Gastrocnemius medialis (tissue), 4 donors: ENCODE data around the gene PLCL1. TPM values are rescaled to one million over a fixed set of nuclear protein-coding genes. Genes with fewer than 3 reads are reported as not detected.

Source experiments
- ATAC-seq, 2 donors: fragments of 150-250 bp; one replicate each; pipeline ENCODE4 v1.9.1; 2016
- DNase-seq, 2 donors: peaks; one replicate each; pipeline ENCODE4 v3.0.0-alpha.2; 2019
- H3K27ac ChIP-seq, 4 donors: fragments of 200-600 bp; sonication (generic); 1 replicate in 1 of 4; 2 replicates in 3 of 4; pipeline ENCODE4 v1.5.1; 2016 to 2018; ENCODE audit warnings: mild to moderate bottlenecking in 2 of 4, moderate library complexity in 1 of 4
- H3K27me3 ChIP-seq, 3 donors: fragments of 200-600 bp; sonication (generic) in 2 of 3; 1 replicate in 1 of 3; 2 replicates in 2 of 3; pipeline versions ENCODE4 v1.5.1 to v1.6.0; 2016 to 2019; ENCODE audit warnings: mild to moderate bottlenecking in 1 of 3, moderate library complexity in 1 of 3
- H3K36me3 ChIP-seq, 2 donors: fragments of 200-600 bp; sonication (generic) in 1 of 2; one replicate each; pipeline ENCODE4 v1.5.1; 2017 to 2018
- H3K4me1 ChIP-seq, 2 donors: fragments of 200-600 bp; sonication (generic) in 1 of 2; one replicate each; pipeline ENCODE4 v1.5.1; 2016 to 2017; ENCODE audit warnings: mild to moderate bottlenecking in 2 of 2
- H3K4me3 ChIP-seq, 4 donors: fragments of 200-600 bp; sonication (generic) in 3 of 4; 1 replicate in 1 of 4; 2 replicates in 3 of 4; pipeline ENCODE4 v1.5.1; 2016 to 2019; ENCODE audit warnings: mild to moderate bottlenecking in 2 of 4
- H3K9me3 ChIP-seq, 3 donors: fragments of 200-600 bp; sonication (generic) in 2 of 3; 1 replicate in 1 of 3; 2 replicates in 2 of 3; pipeline ENCODE4 v1.5.1; 2016 to 2019
- CTCF ChIP-seq, 5 experiments: fragments of 450-650 bp in 3 of 5; fragments of 200-600 bp in 2 of 5; sonication (generic) in 2 of 5; IDR thresholded peaks in 4 of 5; conservative IDR thresholded peaks in 1 of 5; 1 replicate in 4 of 5; 2 replicates in 1 of 5; pipeline ENCODE4 v1.5.1; 2016 to 2019; ENCODE audit warnings: antibody characterized with exemption in 5 of 5, mild to moderate bottlenecking in 3 of 5, moderate library complexity in 3 of 5
- POLR2A ChIP-seq, 2 donors: fragments of 450-650 bp; IDR thresholded peaks; one replicate each; pipeline ENCODE4 v1.6.1; 2017; ENCODE audit warnings: antibody characterized with exemption in 2 of 2, mild to moderate bottlenecking in 2 of 2, moderate library complexity in 2 of 2
- in situ Hi-C, 4 donors: fragments of 200-750 bp; cut with MboI; loops; one replicate each; pipeline versions ENCODE4 v1.15.0 to v1.8.0; 2017; ENCODE audit warnings: low sequenced_read_pairs in 4 of 4
- intact Hi-C: fragments of 100-400 bp; cut with DNase I; formaldehyde crosslinking; loops from one replicate; pipeline ENCODE4 v1.15.1; 2023; ENCODE audit warnings: low total_unique reads
- total RNA-seq, 4 donors: library from RNA; depleted of rRNA; stranded (reverse); fragments of >200 nt; gene quantifications; one replicate each; pipeline versions ENCODE4 v1.1.0 to v1.2.3, GENCODE V29; 2016

The PLCL1 gene
- total RNA-seq, 4 donors from 2014 or later, result 5.9 to 10.7 (median 9.8) TPM

- peaks cover 23 to 65% of the 10 kb centered on the region in 2 donors for H3K4me1 ChIP-seq
- intact Hi-C loops, result no loop called here
- no peaks in the 10 kb centered on the region for H3K9me3 ChIP-seq
- DNase-seq, result no peak
- H3K4me3 ChIP-seq, result no peak overlapping the region
- in situ Hi-C loops, result no loop called here
- H3K27me3 ChIP-seq, result no peaks in the 10 kb centered on the region
- no peak for ATAC-seq
- TF ChIP-seq CTCF (IDR thresholded peaks at IDR 0.05 in 4 of 5, conservative IDR thresholded peaks at IDR 0.05 in 1 of 5), result no peak
- no peak for TF ChIP-seq POLR2A (IDR thresholded peaks at IDR 0.05)
- peaks cover 0 to 6% of the 10 kb centered on the region in 2 donors for H3K36me3 ChIP-seq
- H3K27ac ChIP-seq, result peak overlapping the region in 1 of 4 donors; percentile 36
These were observed 296.0 kb downstream of the PLCL1 start for GRCh38 chr2:198100346-198100745.

DNA sequence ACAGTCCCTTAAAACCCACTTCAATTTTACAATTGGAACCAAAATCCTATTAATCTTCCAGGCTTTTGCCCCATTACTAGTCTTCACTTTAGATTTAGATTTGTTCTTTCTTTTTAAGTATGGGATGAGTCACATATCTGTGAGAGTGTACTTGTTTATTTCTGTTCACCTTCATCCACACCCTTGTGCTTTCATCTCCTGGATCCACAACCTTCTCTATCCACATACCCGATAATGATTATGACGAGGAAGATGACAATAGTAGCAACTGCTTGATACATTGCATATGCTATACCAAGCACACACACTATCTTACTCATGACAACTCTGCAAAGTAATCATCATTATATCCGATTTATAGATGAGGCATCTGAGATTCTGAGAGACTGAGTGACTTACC, 297.3 kb downstream of the PLCL1 start:
- intact Hi-C loops (no loop called here), in situ Hi-C loops (no loop called here)
- ATAC-seq, result peak in 1 of 2 donors; percentile 46
- H3K27me3 ChIP-seq, result no peaks in the 10 kb centered on the region
- H3K36me3 ChIP-seq, result peaks cover 0 to 6% of the 10 kb centered on the region in 2 donors
- peaks cover 19 to 56% of the 10 kb centered on the region in 2 donors for H3K4me1 ChIP-seq
- H3K4me3 ChIP-seq, result no peak overlapping the region
- H3K27ac ChIP-seq, result peak overlapping the region in 1 of 4 donors; percentile 24
- no peak for DNase-seq
- TF ChIP-seq POLR2A (IDR thresholded peaks at IDR 0.05), result no peak
- no peak for TF ChIP-seq CTCF (IDR thresholded peaks at IDR 0.05 in 4 of 5, conservative IDR thresholded peaks at IDR 0.05 in 1 of 5)
- no peaks in the 10 kb centered on the region for H3K9me3 ChIP-seq

DNA sequence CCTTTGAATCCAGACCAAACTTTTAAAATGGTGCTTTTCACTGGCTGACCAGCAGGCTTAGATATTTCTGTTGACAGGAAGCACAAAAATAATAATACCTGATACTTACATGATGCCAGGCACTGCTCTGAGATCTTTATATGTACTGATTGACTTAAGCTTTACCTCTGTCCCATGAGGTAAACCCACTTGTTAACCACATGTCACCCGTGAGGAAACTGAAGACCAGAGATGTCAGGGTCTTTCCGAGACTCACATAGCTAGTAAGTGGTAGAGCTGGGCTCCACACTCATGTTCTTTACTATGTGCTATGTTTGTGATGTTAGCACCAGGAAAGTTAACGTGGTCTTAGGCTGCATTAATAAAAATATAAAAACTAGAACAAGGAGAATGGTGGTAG, 297.7 kb downstream of the PLCL1 start:
- H3K27ac ChIP-seq, result peak overlapping the region in 1 of 4 donors; percentile 34
- no peak overlapping the region for H3K4me3 ChIP-seq
- in situ Hi-C loops, result no loop called here
- no peak for ATAC-seq
- no peaks in the 10 kb centered on the region for H3K9me3 ChIP-seq
- intact Hi-C loops, result no loop called here
- no peak for TF ChIP-seq CTCF (IDR thresholded peaks at IDR 0.05 in 4 of 5, conservative IDR thresholded peaks at IDR 0.05 in 1 of 5)
- no peaks in the 10 kb centered on the region for H3K27me3 ChIP-seq
- H3K36me3 ChIP-seq, result peaks cover 0 to 6% of the 10 kb centered on the region in 2 donors
- peaks cover 16 to 51% of the 10 kb centered on the region in 2 donors for H3K4me1 ChIP-seq
- DNase-seq, result no peak

GRCh38 chr2:198102856-198103255, 298.5 kb downstream of the PLCL1 start:
- no peak for TF ChIP-seq CTCF (IDR thresholded peaks at IDR 0.05 in 4 of 5, conservative IDR thresholded peaks at IDR 0.05 in 1 of 5)
- no peak for TF ChIP-seq POLR2A (IDR thresholded peaks at IDR 0.05)
- ATAC-seq (no peak), DNase-seq (no peak)
- H3K9me3 ChIP-seq, result no peaks in the 10 kb centered on the region
- peaks cover 0 to 6% of the 10 kb centered on the region in 2 donors for H3K36me3 ChIP-seq
- in situ Hi-C loops, result no loop called here
- intact Hi-C loops, result no loop called here
- no peak overlapping the region for H3K4me3 ChIP-seq
- peaks cover 16 to 50% of the 10 kb centered on the region in 2 donors for H3K4me1 ChIP-seq
- no peaks in the 10 kb centered on the region for H3K27me3 ChIP-seq
- peak overlapping the region in 1 of 4 donors; percentile 34 for H3K27ac ChIP-seq
